HG02943 (cell line): ENCODE measurements around the gene PPP2R3A.
"Not testable (repeated sequence)": the region's sequence is repeated elsewhere in the genome, so short reads cannot be mapped to it uniquely, and the experiment has no call there.

Experiments
- ATAC-seq: cut with Tn5 transposase; IDR thresholded peaks from one replicate; pipeline ENCODE4 v1.9.1; 2021; ENCODE audit warnings: mild to moderate bottlenecking, low read depth, moderate library complexity; ENCODE audit not compliant: unreplicated experiment

PPP2R3A gene

GRCh38 chr3:136083641-136084382 is 118.3 kb downstream of the PPP2R3A start:
- not testable (repeated sequence) for ATAC-seq

DNA sequence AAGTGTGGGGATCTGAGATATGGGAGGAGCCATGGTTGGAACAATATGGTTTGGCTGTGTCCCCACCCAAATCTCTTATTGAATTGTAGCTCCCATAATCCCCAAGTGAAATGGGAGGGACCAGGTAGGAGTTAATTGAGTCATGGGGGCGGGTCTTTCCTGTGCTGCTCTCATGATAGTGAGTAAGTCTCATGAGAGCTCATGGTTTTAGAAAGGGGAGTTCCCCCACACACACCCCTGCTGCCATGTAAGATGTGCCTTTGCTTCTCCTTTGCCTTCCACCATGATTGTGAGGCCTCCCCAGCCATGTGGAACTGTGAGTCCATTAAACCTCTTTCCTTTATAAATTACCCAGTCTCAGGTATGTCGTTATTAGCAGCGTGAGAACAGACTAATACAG is 119.5 kb downstream of the PPP2R3A start:
- not testable (repeated sequence) for ATAC-seq

DNA sequence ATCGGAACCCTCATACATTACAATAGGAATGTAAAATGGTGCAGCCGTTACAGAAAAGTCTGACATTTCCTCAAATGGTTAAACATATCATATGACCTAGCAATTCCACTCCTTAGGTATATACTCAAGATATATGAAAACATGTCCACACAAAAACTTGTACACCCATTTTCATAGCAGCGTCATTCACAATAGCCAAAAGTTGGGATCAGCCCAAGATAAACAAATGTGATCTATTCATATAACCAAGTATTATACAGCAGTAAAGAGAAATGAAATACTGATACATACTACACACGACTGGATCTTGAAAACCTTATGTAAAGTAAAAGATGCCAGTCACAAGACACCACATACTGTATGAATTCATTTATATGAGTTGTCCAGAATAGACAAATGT is 128.2 kb downstream of the PPP2R3A start:
- ATAC-seq, result no peak

- no peak for ATAC-seq
Observed at GRCh38 chr3:136105044-136105443, 139.5 kb downstream of the PPP2R3A start.

DNA sequence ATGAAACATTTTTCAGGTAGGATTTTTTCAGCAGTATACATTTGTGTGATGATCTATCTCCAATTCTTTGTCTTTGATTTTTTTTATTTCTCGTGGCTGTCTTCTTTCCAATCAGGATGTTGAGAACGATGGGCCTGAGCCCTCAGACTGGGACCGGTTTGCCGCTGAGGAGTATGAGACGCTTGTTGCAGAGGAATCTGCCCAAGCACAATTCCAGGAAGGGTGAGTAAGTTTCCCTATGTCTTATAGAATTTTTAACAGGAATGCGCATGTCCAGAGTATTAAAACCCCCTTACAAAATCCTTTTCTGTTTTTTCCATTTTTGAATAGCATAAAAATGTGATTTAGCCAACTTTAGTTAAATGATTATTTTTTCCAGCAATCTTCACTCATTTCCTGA is 140.6 kb downstream of the PPP2R3A start:
- no peak for ATAC-seq

DNA sequence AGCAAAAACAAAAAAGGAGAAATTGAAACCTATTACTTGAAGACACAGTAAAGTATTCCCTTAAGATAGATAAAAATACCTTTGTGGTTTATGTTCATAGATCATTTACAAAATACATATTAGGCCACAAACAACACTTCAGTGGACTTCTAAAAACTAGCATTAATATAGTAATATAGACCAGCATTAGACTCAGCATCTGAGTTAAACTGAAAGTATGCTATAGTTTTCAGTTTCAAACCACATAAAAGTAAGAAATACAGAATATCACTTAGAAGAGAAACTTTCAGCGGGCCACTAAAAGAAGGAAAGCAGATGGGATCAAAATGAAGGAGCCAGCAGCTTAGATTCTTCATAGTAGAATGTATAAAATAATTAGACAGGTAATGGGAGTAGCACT is 144.0 kb downstream of the PPP2R3A start:
- peak; percentile 88 for ATAC-seq

GRCh38 chr3:136110481-136110880 is 145.0 kb downstream of the PPP2R3A start:
- no peak for ATAC-seq

DNA sequence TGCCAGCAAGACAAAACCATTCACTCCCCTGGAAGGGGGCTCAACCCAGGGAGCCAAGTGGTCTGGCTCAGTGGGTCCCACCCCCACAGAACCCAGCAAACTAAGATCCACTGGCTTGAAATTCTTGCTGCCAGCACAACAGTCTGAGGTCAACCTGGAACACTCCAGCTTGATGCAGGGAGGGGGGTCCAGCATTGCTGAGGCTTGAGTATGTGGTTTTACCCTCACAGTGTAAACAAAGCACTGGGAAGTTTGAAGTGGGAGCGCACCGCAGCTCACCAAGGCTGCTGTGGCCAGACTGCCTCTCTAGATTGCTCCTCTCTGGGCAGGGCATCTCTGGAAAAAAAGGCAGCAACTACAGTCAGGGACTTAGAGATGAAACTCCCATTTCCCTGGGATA is 148.9 kb downstream of the PPP2R3A start:
- ATAC-seq, result no peak

DNA sequence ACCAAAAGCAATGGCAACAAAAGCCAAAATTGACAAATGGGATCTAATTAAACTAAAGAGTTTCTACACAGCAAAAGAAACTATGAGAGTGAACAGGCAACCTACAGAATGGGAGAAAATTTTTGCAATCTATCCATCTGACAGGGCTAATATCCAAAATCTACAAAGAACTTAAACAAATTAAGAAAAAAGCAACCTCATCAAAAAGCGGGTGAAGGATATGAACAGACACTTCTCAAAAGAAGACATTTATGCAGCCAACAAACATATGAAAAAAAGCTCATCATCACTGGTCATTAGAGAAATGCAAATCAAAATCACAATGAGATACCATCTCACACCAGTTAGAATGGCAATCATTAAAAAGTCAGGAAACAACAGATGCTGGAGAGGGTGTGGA is 153.8 kb downstream of the PPP2R3A start:
- ATAC-seq, result not testable (repeated sequence)

DNA sequence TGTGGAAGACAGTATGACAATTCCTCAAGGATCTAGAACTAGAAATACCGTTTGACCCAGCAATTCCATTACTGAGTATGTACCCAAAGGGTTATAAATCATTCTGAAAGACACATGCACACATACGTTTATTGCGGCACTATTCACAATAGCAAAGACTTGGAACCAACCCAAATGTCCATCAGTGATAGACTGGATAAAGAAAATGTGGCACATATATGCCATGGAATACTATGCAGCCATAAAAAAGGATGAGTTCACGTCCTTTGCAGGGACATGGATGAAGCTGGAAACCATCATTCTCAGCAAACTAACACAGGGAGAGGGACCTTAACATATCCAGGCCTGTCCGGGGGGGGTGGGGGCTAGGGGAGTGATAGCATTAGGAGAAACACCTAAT is 154.3 kb downstream of the PPP2R3A start:
- ATAC-seq, result not testable (repeated sequence)

GRCh38 chr3:136120373-136121348 is 155.1 kb downstream of the PPP2R3A start:
- no peak for ATAC-seq

- no peak for ATAC-seq
Observed at GRCh38 chr3:136122006-136122405, 156.5 kb downstream of the PPP2R3A start.

DNA sequence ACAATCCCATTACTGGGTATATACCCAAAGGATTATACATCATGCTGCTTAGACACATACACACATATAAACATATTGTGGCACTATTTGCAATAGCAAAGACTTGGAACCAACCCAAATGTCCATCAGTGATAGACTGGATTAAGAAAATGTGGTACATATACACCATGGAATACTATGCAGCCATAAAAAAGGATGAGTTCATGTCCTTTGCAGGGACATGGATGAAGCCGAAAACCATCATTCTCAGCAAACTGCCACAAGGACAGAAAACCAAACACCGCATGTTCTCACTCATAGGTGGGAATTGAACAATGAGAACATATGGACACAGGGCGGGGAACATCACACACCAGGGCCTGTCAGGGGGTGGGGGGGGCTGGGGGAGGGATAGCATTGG is 166.1 kb downstream of the PPP2R3A start:
- not testable (repeated sequence) for ATAC-seq

DNA sequence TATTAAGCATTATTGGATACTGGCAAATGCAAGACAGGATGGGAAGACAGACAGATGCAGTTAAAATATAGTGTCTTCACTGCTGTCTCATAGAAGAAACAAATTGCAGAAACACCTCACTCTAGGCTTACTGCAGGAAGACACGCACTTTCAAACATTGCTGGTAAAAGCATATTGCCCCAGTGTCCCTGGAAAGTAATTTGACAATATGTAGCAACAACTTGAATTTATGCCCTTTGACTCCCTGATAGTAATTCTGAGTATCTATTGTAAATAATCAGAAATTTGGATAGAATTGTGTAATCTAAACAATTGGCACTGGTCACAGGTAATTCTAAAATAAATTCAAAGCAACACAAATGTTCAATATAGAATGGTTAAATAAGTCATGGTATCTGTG is 168.6 kb downstream of the PPP2R3A start:
- no peak for ATAC-seq

- no peak for ATAC-seq
Observed at GRCh38 chr3:136135039-136135802, 169.7 kb downstream of the PPP2R3A start.

DNA sequence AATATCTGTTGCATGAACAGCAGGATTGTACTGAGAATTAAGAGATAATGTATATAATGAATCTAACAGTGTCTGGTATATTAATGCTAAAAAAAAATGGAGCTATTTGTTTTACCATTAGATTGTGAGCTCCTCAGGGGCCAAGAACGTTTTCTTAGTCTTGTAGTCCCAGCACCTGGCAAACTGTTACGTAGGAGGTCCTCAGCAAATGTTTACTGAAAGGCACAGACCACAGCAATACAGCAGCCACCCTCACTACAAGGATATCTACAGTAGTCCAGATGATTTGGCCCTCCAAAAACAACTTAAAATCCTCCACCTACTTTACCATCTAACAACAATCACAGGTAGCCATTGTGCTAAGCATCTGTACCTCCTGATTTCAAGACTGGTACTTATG is 170.9 kb downstream of the PPP2R3A start:
- no peak for ATAC-seq

DNA sequence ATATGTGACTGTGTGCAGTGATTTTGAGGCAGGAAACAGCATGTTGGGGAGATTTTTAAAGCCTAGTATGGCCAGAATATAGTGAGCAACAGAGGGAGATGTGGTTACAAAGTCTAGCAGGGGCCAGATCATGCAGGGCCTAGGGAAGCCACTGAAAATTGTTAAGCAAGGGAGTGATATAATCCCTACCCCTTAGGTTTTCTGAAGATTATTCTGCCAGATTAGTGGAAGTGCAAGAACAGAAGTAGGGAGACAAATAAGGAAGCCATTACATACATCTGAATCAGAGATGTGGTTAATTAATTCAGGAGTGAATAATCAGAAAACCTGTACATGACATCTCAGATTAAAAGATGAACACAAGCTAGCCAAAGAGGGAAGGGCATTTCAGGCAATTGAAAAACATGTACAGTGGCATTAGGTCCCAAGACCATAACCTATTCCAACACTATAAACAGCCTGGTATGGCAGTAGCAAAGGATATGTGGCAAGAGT is 175.8 kb downstream of the PPP2R3A start:
- no peak for ATAC-seq

DNA sequence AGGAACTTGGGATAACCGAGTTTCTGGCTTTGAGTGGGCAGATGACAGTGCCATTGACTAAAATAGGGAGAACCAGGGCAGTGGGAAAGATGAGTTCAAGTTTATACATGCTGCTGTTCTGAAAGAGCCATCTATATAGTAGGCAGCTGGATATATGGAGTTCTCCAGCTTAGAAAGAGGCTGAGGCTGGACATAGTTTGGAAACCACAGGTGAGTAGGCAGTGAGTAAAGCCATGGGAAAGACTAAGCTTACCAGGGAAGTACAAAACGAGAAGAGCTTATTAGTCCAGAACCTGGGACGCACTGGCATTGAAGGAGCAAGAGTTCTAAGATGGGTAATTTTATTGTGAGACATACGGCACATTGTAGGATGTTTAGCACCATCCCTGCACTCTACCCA is 176.4 kb downstream of the PPP2R3A start:
- no peak for ATAC-seq

- no peak for ATAC-seq
Observed at GRCh38 chr3:136142592-136142991, 177.1 kb downstream of the PPP2R3A start.

- not testable (repeated sequence) for ATAC-seq
Observed at GRCh38 chr3:136144397-136144796, 178.9 kb downstream of the PPP2R3A start.
